HL-60 (cell line): Measurements from ENCODE around the gene DIO1.

Source experiments
- CTCF ChIP-seq: IDR thresholded peaks from one replicate; pipeline ENCODE4 v1.5.1; 2011; ENCODE audit warnings: low read length, control low read depth, inconsistent platforms; ENCODE audit not compliant: insufficient read depth
- POLR2AphosphoS5 ChIP-seq: IDR thresholded peaks from 2 replicates; pipeline ENCODE4 v1.6.1; 2012; ENCODE audit warnings: low read depth
- TF ChIP-seq, protein P1 (sequence below): IDR thresholded peaks from 2 replicates; pipeline ENCODE4 v1.6.1; 2012; ENCODE audit warnings: low read depth; ENCODE audit not compliant: insufficient replicate concordance

DNA sequence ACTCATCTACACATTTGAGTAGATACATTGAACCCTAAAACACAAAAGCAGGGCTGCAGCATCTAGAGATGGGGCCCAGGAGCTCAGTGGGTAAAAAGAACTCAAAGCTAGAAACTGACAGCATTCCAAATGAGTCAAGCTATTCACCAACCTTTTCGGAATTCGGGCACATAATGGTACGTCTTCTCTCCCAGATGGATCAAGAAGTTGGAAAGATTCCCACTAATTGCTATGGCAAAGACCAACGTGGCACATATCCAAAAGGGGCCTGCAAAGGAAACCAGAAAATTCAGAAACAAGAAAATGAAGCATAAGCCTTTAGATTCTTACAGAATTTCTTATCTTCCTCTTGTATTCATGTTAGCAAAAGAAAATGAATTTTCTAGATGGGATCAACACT is 22.8 kb upstream of the DIO1 start:
- no peak for TF ChIP-seq CTCF
- no peak for TF ChIP-seq POLR2AphosphoS5
- TF ChIP-seq, protein P1, sequence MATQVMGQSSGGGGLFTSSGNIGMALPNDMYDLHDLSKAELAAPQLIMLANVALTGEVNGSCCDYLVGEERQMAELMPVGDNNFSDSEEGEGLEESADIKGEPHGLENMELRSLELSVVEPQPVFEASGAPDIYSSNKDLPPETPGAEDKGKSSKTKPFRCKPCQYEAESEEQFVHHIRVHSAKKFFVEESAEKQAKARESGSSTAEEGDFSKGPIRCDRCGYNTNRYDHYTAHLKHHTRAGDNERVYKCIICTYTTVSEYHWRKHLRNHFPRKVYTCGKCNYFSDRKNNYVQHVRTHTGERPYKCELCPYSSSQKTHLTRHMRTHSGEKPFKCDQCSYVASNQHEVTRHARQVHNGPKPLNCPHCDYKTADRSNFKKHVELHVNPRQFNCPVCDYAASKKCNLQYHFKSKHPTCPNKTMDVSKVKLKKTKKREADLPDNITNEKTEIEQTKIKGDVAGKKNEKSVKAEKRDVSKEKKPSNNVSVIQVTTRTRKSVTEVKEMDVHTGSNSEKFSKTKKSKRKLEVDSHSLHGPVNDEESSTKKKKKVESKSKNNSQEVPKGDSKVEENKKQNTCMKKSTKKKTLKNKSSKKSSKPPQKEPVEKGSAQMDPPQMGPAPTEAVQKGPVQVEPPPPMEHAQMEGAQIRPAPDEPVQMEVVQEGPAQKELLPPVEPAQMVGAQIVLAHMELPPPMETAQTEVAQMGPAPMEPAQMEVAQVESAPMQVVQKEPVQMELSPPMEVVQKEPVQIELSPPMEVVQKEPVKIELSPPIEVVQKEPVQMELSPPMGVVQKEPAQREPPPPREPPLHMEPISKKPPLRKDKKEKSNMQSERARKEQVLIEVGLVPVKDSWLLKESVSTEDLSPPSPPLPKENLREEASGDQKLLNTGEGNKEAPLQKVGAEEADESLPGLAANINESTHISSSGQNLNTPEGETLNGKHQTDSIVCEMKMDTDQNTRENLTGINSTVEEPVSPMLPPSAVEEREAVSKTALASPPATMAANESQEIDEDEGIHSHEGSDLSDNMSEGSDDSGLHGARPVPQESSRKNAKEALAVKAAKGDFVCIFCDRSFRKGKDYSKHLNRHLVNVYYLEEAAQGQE = no peak
